ENCODE measurements around the gene KIF6. TPM values are rescaled to one million over a fixed set of nuclear protein-coding genes. Genes with fewer than 3 reads are reported as not detected.
A peak's percentile ranks its signal among the peaks of the same experiment; 100 is the strongest.
"Not testable (repeated sequence)": the region's sequence is repeated elsewhere in the genome, so short reads cannot be mapped to it uniquely, and the experiment has no call there.

The KIF6 gene
- total RNA-seq, 1 donor = 0.27 TPM

GRCh38 chr6:39295611-39296011, 429.6 kb downstream of the KIF6 start:
- H3K4me3 ChIP-seq (ENCODE audit: low read depth, low read length) = no peak overlapping the region
- DNase-seq (ENCODE audit: low read depth) = peak; percentile 18
- TF ChIP-seq, protein P1, sequence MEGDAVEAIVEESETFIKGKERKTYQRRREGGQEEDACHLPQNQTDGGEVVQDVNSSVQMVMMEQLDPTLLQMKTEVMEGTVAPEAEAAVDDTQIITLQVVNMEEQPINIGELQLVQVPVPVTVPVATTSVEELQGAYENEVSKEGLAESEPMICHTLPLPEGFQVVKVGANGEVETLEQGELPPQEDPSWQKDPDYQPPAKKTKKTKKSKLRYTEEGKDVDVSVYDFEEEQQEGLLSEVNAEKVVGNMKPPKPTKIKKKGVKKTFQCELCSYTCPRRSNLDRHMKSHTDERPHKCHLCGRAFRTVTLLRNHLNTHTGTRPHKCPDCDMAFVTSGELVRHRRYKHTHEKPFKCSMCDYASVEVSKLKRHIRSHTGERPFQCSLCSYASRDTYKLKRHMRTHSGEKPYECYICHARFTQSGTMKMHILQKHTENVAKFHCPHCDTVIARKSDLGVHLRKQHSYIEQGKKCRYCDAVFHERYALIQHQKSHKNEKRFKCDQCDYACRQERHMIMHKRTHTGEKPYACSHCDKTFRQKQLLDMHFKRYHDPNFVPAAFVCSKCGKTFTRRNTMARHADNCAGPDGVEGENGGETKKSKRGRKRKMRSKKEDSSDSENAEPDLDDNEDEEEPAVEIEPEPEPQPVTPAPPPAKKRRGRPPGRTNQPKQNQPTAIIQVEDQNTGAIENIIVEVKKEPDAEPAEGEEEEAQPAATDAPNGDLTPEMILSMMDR (IDR thresholded peaks at IDR 0.05; ENCODE audit: insufficient read depth, low read length) = no peak

GRCh38 chr6:39294899-39295298, 430.3 kb downstream of the KIF6 start:
- DNase-seq (ENCODE audit: low read depth) = no peak
- no peak overlapping the region for H3K4me3 ChIP-seq (ENCODE audit: low read depth, low read length)
- TF ChIP-seq, protein P1 (IDR thresholded peaks at IDR 0.05; ENCODE audit: insufficient read depth, low read length) = no peak

DNA sequence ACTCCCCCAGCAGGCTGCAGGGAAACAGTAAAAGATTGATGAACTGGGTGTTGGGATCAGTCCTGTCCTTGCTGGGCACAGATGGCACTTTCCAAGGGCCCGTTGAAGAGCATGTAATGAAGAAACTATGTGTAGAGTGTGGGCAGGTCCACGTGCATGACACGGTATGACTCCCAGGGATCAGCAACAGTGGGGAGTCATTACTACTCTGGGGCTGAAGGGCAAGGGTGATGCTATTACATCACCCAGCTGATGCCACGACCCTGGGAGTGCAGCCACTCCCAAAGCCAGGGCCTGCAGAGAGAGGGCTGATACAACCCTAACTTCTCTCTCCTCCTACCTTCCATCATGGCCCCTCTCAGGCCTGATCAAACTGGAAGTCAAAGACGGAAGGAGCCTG, 431.1 kb downstream of the KIF6 start:
- no peak overlapping the region for H3K4me3 ChIP-seq (ENCODE audit: low read depth, low read length)
- TF ChIP-seq, protein P1 (IDR thresholded peaks at IDR 0.05; ENCODE audit: insufficient read depth, low read length) = no peak
- DNase-seq (ENCODE audit: low read depth) = no peak

DNA sequence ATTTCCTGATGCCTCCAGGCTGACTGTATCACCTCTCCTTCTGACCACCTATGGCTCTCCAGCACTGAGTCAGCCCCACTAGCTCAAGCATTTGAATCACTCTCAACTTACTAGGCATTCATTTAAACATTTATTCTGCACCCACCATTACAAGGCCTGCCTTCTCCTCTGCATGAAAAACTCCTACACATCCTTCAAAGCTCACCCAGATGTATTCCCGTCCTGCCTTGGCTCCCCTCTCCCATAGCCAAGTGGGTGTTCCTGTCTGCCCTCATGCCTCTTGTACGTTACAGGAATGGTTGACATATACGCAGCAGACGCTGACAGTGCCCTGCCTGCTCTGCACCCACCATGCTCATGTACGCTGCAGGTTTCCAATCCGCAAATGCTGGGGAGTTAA, 432.6 kb downstream of the KIF6 start:
- no peak for DNase-seq (ENCODE audit: low read depth)
- no peak overlapping the region for H3K4me3 ChIP-seq (ENCODE audit: low read depth, low read length)
- TF ChIP-seq, protein P1 (IDR thresholded peaks at IDR 0.05; ENCODE audit: insufficient read depth, low read length) = no peak

DNA sequence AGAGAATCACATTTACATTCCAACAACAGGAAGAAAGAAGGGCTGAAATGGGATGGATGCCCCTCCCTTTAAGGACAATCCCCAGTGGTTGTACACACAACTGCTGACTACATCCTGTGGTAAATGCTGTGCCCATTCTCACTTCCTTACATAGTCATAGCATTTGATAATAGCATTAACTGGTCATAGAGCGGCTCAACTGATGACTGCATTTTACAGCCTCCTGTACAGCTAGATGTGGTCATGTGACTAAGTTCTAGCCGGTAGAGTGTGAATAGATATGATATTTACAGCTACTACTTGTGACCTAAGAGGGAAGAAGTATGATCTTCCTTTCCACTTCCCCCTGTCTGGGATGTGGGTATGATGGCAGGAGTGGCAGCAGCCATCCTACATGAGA, 435.7 kb downstream of the KIF6 start:
- TF ChIP-seq, protein P1 (IDR thresholded peaks at IDR 0.05; ENCODE audit: insufficient read depth, low read length) = no peak
- no peak for DNase-seq (ENCODE audit: low read depth)
- H3K4me3 ChIP-seq (ENCODE audit: low read depth, low read length) = no peak overlapping the region

- H3K4me3 ChIP-seq (ENCODE audit: low read depth, low read length) = no peak overlapping the region
- TF ChIP-seq, protein P1 (IDR thresholded peaks at IDR 0.05; ENCODE audit: insufficient read depth, low read length) = no peak
- no peak for DNase-seq (ENCODE audit: low read depth)
Observed at GRCh38 chr6:39287601-39288000, 437.6 kb downstream of the KIF6 start.

DNA sequence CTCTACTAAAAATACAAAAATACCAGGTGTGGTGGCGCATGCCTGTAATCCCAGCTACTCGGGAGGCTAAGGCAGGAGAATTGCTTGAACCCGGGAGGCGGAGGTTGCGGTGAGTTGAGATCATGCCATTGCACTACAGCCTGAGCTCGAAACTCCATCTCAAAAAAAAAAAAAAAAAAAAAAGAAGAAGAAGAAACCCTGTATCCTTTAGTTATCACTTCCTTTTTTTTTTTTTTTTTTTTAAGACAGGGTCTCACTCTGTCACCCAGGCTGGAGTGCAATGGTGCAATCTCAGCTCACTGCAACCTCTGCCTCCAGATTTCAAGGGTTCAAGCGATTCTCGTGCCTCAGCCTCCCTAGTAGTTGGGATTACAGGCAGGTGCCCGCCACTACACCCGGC, 438.6 kb downstream of the KIF6 start:
- DNase-seq (ENCODE audit: low read depth); H3K4me3 ChIP-seq (ENCODE audit: low read depth, low read length): not testable (repeated sequence)

All from fibroblast of the aortic adventitia (primary cell).